ENCODE measurements around the gene PCDHGA11.
A peak's percentile ranks its signal among the peaks of the same experiment; 100 is the strongest.
"Not testable (repeated sequence)": the region's sequence is repeated elsewhere in the genome, so short reads cannot be mapped to it uniquely, and the experiment has no call there.

PCDHGA11 gene

DNA sequence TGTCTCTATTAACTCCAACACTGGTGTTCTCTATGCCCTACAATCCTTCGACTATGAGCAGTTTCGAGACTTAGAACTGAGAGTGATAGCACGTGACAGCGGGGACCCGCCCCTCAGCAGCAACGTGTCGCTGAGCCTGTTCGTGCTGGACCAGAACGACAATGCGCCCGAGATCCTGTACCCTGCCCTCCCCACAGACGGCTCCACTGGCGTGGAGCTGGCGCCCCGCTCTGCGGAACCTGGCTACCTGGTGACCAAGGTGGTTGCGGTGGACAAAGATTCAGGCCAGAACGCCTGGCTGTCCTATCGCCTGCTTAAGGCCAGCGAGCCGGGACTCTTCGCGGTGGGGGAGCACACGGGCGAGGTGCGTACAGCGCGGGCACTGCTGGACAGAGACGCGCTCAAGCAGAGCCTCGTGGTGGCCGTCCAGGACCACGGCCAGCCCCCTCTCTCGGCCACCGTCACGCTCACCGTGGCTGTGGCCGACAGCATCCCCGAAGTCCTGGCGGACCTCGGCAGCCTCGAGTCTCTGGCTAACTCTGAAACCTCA, 2.0 kb downstream of the PCDHGA11 start:
- no peak overlapping the region for H3K4me3 ChIP-seq (ENCODE audit: control insufficient read depth, low read depth, low read length)
- DNase-seq (ENCODE audit: low read depth), result no peak
- TF ChIP-seq, protein P1, sequence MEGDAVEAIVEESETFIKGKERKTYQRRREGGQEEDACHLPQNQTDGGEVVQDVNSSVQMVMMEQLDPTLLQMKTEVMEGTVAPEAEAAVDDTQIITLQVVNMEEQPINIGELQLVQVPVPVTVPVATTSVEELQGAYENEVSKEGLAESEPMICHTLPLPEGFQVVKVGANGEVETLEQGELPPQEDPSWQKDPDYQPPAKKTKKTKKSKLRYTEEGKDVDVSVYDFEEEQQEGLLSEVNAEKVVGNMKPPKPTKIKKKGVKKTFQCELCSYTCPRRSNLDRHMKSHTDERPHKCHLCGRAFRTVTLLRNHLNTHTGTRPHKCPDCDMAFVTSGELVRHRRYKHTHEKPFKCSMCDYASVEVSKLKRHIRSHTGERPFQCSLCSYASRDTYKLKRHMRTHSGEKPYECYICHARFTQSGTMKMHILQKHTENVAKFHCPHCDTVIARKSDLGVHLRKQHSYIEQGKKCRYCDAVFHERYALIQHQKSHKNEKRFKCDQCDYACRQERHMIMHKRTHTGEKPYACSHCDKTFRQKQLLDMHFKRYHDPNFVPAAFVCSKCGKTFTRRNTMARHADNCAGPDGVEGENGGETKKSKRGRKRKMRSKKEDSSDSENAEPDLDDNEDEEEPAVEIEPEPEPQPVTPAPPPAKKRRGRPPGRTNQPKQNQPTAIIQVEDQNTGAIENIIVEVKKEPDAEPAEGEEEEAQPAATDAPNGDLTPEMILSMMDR (conservative IDR thresholded peaks at IDR 0.05; ENCODE audit: control insufficient read depth, insufficient read depth, low read depth, low read length), result no peak

DNA sequence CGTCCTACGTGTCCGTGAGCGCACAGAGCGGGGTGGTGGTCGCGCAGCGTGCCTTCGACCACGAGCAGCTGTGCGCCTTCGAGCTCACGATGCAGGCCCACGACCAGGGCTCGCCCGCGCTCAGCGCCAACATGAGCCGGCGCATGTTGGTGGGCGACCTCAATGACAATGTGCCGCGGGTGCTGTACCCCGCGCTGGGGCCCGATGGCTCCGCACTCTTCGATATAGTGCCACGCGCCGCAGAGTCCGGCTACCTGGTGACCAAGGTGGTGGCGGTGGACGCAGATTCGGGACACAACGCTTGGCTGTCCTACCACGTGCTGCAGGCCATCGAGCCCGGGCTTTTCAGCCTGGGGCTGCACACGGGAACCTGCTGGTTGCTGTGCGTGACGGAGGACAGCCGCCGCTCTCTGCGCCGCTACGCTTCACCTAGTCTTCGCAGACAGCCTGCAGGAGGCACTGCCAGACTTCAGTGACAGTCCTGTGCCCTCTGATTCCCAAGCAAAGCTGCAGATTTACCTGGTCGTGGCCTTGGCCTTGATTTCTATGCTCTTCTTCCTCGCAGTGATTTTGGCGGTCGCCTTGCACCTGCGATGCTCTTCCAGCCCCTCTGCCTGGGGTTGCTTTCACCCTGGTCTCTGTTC, 7.1 kb downstream of the PCDHGA11 start:
- no peak for DNase-seq (ENCODE audit: low read depth)
- H3K4me3 ChIP-seq (ENCODE audit: control insufficient read depth, low read depth, low read length), result no peak overlapping the region
- TF ChIP-seq, protein P1 (conservative IDR thresholded peaks at IDR 0.05; ENCODE audit: control insufficient read depth, insufficient read depth, low read depth, low read length), result no peak

DNA sequence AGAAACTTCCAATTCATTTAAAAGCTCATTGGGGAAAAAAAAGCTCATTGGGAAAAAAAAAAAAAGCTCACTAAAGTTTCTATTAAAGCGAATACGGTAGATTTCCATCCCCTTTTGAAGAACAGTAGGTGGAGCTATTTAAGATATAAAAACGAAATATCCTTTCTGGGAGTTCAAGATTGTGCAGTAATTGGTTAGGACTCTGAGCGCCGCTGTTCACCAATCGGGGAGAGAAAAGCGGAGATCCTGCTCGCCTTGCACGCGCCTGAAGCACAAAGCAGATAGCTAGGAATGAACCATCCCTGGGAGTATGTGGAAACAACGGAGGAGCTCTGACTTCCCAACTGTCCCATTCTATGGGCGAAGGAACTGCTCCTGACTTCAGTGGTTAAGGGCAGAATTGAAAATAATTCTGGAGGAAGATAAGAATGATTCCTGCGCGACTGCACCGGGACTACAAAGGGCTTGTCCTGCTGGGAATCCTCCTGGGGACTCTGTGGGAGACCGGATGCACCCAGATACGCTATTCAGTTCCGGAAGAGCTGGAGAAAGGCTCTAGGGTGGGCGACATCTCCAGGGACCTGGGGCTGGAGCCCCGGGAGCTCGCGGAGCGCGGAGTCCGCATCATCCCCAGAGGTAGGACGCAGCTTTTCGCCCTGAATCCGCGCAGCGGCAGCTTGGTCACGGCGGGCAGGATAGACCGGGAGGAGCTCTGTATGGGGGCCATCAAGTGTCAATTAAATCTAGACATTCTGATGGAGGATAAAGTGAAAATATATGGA, 9.7 kb downstream of the PCDHGA11 start, which contains the start of gene PCDHGA12:
Gene PCDHGA12 (plus strand): TSS at position 176 of the 782 bp plus-strand sequence. CDS start 253 bp downstream, at position 429.
- DNase-seq (ENCODE audit: low read depth), result peak; percentile 96
- TF ChIP-seq, protein P1 (conservative IDR thresholded peaks at IDR 0.05; ENCODE audit: control insufficient read depth, insufficient read depth, low read depth, low read length), result peak; percentile 81
- H3K4me3 ChIP-seq (ENCODE audit: control insufficient read depth, low read depth, low read length), result peak within 1 kb of the TSS; percentile 57

DNA sequence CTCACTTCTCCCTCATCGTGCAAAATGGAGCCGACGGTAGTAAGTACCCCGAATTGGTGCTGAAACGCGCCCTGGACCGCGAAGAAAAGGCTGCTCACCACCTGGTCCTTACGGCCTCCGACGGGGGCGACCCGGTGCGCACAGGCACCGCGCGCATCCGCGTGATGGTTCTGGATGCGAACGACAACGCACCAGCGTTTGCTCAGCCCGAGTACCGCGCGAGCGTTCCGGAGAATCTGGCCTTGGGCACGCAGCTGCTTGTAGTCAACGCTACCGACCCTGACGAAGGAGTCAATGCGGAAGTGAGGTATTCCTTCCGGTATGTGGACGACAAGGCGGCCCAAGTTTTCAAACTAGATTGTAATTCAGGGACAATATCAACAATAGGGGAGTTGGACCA, 10.4 kb downstream of the PCDHGA11 start:
- TF ChIP-seq, protein P1 (conservative IDR thresholded peaks at IDR 0.05; ENCODE audit: control insufficient read depth, insufficient read depth, low read depth, low read length), result no peak
- DNase-seq (ENCODE audit: low read depth), result peak; percentile 52
- H3K4me3 ChIP-seq (ENCODE audit: control insufficient read depth, low read depth, low read length), result peak overlapping the region; percentile 57

DNA sequence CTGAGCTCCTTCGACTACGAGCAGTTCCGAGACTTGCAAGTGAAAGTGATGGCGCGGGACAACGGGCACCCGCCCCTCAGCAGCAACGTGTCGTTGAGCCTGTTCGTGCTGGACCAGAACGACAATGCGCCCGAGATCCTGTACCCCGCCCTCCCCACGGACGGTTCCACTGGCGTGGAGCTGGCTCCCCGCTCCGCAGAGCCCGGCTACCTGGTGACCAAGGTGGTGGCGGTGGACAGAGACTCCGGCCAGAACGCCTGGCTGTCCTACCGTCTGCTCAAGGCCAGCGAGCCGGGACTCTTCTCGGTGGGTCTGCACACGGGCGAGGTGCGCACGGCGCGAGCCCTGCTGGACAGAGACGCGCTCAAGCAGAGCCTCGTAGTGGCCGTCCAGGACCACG, 11.5 kb downstream of the PCDHGA11 start:
- DNase-seq (ENCODE audit: low read depth); H3K4me3 ChIP-seq (ENCODE audit: control insufficient read depth, low read depth, low read length): not testable (repeated sequence)

DNA sequence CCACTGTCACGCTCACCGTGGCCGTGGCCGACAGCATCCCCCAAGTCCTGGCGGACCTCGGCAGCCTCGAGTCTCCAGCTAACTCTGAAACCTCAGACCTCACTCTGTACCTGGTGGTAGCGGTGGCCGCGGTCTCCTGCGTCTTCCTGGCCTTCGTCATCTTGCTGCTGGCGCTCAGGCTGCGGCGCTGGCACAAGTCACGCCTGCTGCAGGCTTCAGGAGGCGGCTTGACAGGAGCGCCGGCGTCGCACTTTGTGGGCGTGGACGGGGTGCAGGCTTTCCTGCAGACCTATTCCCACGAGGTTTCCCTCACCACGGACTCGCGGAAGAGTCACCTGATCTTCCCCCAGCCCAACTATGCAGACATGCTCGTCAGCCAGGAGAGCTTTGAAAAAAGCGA, 11.9 kb downstream of the PCDHGA11 start:
- not testable (repeated sequence) for H3K4me3 ChIP-seq (ENCODE audit: control insufficient read depth, low read depth, low read length); DNase-seq (ENCODE audit: low read depth)

DNA sequence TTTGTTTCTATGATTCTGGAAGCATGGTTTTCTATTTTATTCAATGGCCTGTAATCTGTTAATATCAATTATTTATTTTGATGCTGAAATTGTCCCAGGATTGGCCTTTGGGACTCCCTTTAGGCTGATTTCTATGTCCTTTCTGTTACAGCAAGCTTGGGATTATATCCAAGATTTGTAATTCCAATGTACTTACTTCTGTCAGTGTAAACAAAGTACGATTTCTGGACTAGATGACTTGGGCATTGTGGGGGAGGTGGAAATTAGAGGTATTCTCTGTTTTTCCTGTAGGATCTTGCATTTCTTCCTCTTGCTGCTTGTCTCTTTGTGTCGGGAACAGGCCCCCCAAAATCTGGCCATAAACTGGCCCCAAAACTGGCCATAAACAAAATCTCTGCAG, 13.2 kb downstream of the PCDHGA11 start:
- no peak overlapping the region for H3K4me3 ChIP-seq (ENCODE audit: control insufficient read depth, low read depth, low read length)
- DNase-seq (ENCODE audit: low read depth), result peak; percentile 45
- TF ChIP-seq, protein P1 (conservative IDR thresholded peaks at IDR 0.05; ENCODE audit: control insufficient read depth, insufficient read depth, low read depth, low read length), result no peak

Data from fibroblast of mammary gland (primary cell).